Peyer's patch (tissue), 4 donors: ENCODE measurements around the gene LRRN3. TPM values are rescaled to one million over a fixed set of nuclear protein-coding genes. Genes with fewer than 3 reads are reported as not detected.
A peak's percentile ranks its signal among the peaks of the same experiment; 100 is the strongest.

Source experiments
- DNase-seq, 3 donors: peaks; one replicate each; pipeline ENCODE4 v3.0.0-alpha.2; 2017 to 2019
- H3K27ac ChIP-seq, 4 donors: fragments of 200-600 bp; sonication (generic); one replicate each; pipeline ENCODE4 v1.5.1; 2016 to 2019
- H3K27me3 ChIP-seq, 2 donors: fragments of 200-600 bp; sonication (generic); one replicate each; pipeline ENCODE4 v1.5.1; 2019
- H3K36me3 ChIP-seq, 3 donors: fragments of 200-600 bp; sonication (generic); one replicate each; pipeline ENCODE4 v1.5.1; 2016 to 2019
- H3K4me1 ChIP-seq, 4 donors: fragments of 200-600 bp; sonication (generic); one replicate each; pipeline ENCODE4 v1.5.1; 2016 to 2019
- H3K4me3 ChIP-seq, 4 donors: fragments of 200-600 bp; sonication (generic); 1 replicate in 3 of 4; 2 replicates in 1 of 4; pipeline ENCODE4 v1.5.1; 2016 to 2019; ENCODE audit warnings: mild to moderate bottlenecking in 1 of 4
- H3K9me3 ChIP-seq, 4 donors: fragments of 200-600 bp; sonication (generic); one replicate each; pipeline ENCODE4 v1.5.1; 2016 to 2019; ENCODE audit warnings: mild to moderate bottlenecking in 1 of 4
- POLR2A ChIP-seq, 2 donors: fragments of 450-650 bp; IDR thresholded peaks; one replicate each; pipeline ENCODE4 v1.5.1; 2017; ENCODE audit warnings: antibody characterized with exemption in 2 of 2, mild to moderate bottlenecking in 2 of 2, moderate library complexity in 2 of 2
- total RNA-seq, 4 donors: library from RNA; depleted of rRNA; stranded (reverse); fragments of >200 nt; gene quantifications; one replicate each; pipeline ENCODE4 v1.1.0, GENCODE V29; 2016
- TF ChIP-seq, protein P1 (sequence below), 6 experiments: fragments of 450-650 bp in 4 of 6; fragments of 200-600 bp in 2 of 6; sonication (generic) in 1 of 6; IDR thresholded peaks; one replicate each; pipeline ENCODE4 v1.5.1; 2017 to 2019; ENCODE audit warnings: antibody characterized with exemption in 6 of 6, mild to moderate bottlenecking in 3 of 6, moderate library complexity in 1 of 6

LRRN3 gene
- total RNA-seq, 4 donors from 2014 or later = 0.40 to 0.53 TPM; not detected in 2

DNA sequence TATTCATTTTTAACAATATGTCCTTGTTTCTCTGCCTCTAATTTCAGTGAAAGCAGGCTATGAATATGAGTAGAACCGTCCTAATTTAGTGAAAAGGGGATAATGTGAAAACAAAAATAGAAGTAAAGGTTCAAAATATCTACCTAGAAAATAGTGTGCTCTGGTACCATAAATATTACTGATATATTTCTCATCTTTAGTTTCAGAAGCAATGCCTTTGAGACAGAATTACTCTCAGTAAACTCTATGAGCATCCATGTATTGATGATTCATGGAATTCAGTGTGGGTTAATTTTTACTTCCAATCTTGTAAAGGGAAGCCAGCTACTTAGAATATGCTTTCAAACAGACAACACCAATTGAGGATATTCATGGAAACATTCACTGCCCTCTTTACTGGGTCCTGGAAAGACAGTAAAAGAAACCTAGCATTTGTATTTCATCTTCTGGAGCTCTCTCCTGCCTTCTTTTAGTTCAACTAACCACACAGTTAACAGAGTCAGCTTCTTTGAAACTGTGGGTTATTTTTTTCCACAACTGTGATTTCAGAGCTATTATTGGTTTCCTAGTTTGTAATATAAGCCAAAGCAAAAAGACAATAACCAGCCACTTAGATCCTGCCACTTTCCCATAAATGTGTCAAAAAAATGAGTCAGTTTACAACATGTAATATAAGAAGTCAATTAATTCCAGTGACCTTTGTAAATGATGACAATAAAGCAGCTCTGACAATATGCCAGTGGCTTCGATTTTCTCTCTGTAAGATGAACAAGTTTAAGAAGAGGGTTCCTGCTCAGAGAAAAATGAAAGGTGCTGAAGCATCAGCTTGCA, 1.7 kb downstream of the LRRN3 start:
- no peak for DNase-seq
- Histone ChIP-seq H3K27me3 (no peaks in the 10 kb centered on the region), H3K9me3 (no peaks in the 10 kb centered on the region), H3K36me3 (no peaks in the 10 kb centered on the region), H3K4me3 (peak overlapping the region in 1 of 4 donors; percentile 12), H3K27ac (peak overlapping the region in 1 of 4 donors; percentile 22), H3K4me1 (no peaks in the 10 kb centered on the region)
- TF ChIP-seq, protein P1, sequence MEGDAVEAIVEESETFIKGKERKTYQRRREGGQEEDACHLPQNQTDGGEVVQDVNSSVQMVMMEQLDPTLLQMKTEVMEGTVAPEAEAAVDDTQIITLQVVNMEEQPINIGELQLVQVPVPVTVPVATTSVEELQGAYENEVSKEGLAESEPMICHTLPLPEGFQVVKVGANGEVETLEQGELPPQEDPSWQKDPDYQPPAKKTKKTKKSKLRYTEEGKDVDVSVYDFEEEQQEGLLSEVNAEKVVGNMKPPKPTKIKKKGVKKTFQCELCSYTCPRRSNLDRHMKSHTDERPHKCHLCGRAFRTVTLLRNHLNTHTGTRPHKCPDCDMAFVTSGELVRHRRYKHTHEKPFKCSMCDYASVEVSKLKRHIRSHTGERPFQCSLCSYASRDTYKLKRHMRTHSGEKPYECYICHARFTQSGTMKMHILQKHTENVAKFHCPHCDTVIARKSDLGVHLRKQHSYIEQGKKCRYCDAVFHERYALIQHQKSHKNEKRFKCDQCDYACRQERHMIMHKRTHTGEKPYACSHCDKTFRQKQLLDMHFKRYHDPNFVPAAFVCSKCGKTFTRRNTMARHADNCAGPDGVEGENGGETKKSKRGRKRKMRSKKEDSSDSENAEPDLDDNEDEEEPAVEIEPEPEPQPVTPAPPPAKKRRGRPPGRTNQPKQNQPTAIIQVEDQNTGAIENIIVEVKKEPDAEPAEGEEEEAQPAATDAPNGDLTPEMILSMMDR (IDR thresholded peaks at IDR 0.05) = no peak
- no peak for TF ChIP-seq POLR2A (IDR thresholded peaks at IDR 0.05)

- TF ChIP-seq, protein P1 (IDR thresholded peaks at IDR 0.05) = no peak
- no peak for TF ChIP-seq POLR2A (IDR thresholded peaks at IDR 0.05)
- no peaks in the 10 kb centered on the region for H3K36me3 ChIP-seq
- H3K27ac ChIP-seq = no peak overlapping the region
- H3K9me3 ChIP-seq = no peaks in the 10 kb centered on the region
- H3K4me3 ChIP-seq = no peak overlapping the region
- H3K27me3 ChIP-seq = no peaks in the 10 kb centered on the region
- DNase-seq = no peak
- no peaks in the 10 kb centered on the region for H3K4me1 ChIP-seq
Measured at GRCh38 chr7:111093496-111093895, 2.6 kb downstream of the LRRN3 start.

DNA sequence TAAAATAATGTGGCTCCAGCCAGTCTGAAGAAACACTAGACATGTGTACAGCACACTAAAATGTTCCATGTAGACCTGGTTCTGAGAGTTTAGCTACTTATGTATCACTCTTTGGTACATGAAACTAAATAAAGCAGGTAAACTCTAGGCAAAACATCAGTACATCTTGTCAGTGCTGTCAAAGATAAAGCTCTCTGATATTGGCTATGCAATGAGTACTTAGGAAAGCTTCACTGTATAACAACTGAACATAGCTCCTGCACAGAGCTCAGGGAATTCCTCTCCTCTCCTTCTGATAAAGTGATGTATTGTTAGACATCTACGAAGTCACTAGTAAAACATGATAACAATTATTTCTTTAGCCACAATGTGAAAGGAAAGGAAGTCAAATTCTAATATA, 3.5 kb downstream of the LRRN3 start:
- no peaks in the 10 kb centered on the region for H3K36me3 ChIP-seq
- H3K27me3 ChIP-seq = no peaks in the 10 kb centered on the region
- no peaks in the 10 kb centered on the region for H3K9me3 ChIP-seq
- H3K27ac ChIP-seq = no peak overlapping the region
- no peaks in the 10 kb centered on the region for H3K4me1 ChIP-seq
- TF ChIP-seq POLR2A (IDR thresholded peaks at IDR 0.05) = no peak
- TF ChIP-seq, protein P1 (IDR thresholded peaks at IDR 0.05) = no peak
- H3K4me3 ChIP-seq = peak overlapping the region in 1 of 4 donors; percentile 7
- no peak for DNase-seq

- TF ChIP-seq, protein P1 (IDR thresholded peaks at IDR 0.05) = no peak
- no peak for TF ChIP-seq POLR2A (IDR thresholded peaks at IDR 0.05)
- Histone ChIP-seq H3K27me3 (no peaks in the 10 kb centered on the region), H3K9me3 (no peaks in the 10 kb centered on the region), H3K4me1 (no peaks in the 10 kb centered on the region), H3K4me3 (no peak overlapping the region), H3K36me3 (no peaks in the 10 kb centered on the region), H3K27ac (no peak overlapping the region)
- no peak for DNase-seq
Measured at GRCh38 chr7:111096997-111097396, 6.1 kb downstream of the LRRN3 start.

DNA sequence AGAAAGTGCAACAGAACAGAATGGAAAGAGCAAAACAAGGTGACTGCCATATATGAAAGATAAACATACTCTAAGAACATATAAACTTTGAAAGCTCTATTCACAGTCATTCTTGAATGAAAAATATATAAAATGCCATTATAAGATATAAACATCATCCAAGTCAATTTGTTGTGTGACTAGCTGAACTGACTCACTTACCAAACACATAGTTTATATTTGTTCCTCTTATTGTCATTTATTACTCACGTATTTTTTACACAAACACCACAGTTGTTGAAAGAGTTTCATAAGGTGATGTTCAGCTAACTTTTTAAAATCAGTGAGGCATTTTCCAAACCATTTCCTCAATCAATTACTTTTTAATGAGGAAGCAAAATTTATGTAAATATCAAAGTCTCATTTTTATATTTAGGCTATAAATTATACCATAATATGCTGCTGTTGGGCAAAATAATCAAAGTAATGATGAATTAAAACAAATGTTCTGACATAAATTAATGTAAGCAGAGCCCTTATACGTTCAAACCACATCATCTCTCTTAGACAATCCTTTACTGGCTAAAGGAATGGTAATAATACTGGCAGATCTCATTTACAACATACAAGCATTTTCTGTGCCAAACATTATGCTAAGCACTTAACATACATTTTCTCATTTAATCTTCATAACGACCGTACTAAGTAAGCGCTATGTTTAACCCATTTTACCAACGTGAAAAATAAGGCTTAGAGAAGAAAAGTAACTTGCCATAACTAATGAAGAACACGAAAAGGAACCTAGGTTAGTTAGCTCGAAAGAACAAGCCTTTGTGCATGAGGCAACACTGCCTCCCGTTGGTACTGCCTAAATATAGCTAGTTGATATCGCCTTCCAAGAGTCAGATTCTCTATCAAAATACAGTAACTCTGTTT, 7.3 kb downstream of the LRRN3 start:
- Histone ChIP-seq H3K4me3 (no peak overlapping the region), H3K27me3 (no peaks in the 10 kb centered on the region)
- peak in 2 of 3 donors; percentile 20 to 71 for DNase-seq

More for the DNA sequence above, 7.3 kb downstream of the LRRN3 start:
- H3K27ac ChIP-seq = no peak overlapping the region
- TF ChIP-seq, protein P1 (IDR thresholded peaks at IDR 0.05) = peak; percentile 10 to 72 (median 54)
- no peak for TF ChIP-seq POLR2A (IDR thresholded peaks at IDR 0.05)
- H3K9me3 ChIP-seq = no peaks in the 10 kb centered on the region
- H3K4me1 ChIP-seq = no peaks in the 10 kb centered on the region
- H3K36me3 ChIP-seq = no peaks in the 10 kb centered on the region
